Vagina (tissue), 2 donors: ENCODE data around the gene ZIC2. TPM values are rescaled to one million over a fixed set of nuclear protein-coding genes. Genes with fewer than 3 reads are reported as not detected.

ENCODE experiments used
- DNase-seq, 2 donors: peaks; one replicate each; pipeline ENCODE4 v3.0.0-alpha.2; 2017; ENCODE audit errors: extremely low spot score in 2 of 2
- H3K27ac ChIP-seq: fragments of 200-600 bp; sonication (generic); one replicate; pipeline ENCODE4 v1.5.1; 2019
- H3K27me3 ChIP-seq: fragments of 200-600 bp; sonication (generic); one replicate; pipeline ENCODE4 v1.5.1; 2019
- H3K36me3 ChIP-seq, 2 donors: fragments of 200-600 bp; sonication (generic); one replicate each; pipeline ENCODE4 v1.5.1; 2017 to 2019
- H3K4me1 ChIP-seq: fragments of 200-600 bp; sonication (generic); one replicate; pipeline ENCODE4 v1.5.1; 2019
- H3K4me3 ChIP-seq, 2 donors: fragments of 200-600 bp; sonication (generic); 1 replicate in 1 of 2; 2 replicates in 1 of 2; pipeline ENCODE4 v1.5.1; 2016 to 2019
- H3K9me3 ChIP-seq: fragments of 200-600 bp; sonication (generic); one replicate; pipeline ENCODE4 v1.5.1; 2019
- POLR2A ChIP-seq, 2 donors: fragments of 450-650 bp; IDR thresholded peaks; one replicate each; pipeline ENCODE4 v1.6.1; 2017; ENCODE audit warnings: antibody characterized with exemption in 2 of 2, mild to moderate bottlenecking in 2 of 2, moderate library complexity in 2 of 2
- POLR2AphosphoS5 ChIP-seq, 2 donors: sonication (generic); formaldehyde crosslinking; IDR thresholded peaks; one replicate each; pipeline ENCODE4 v1.9.0; 2017; ENCODE audit warnings: antibody characterized with exemption in 2 of 2, mild to moderate bottlenecking in 2 of 2, low read depth in 1 of 2; ENCODE audit not compliant: insufficient read depth in 1 of 2
- intact Hi-C: fragments of 100-400 bp; cut with DNase I; formaldehyde crosslinking; loops from one replicate; pipeline ENCODE4 v1.15.1; 2023
- total RNA-seq: library from RNA; depleted of rRNA; stranded (reverse); fragments of >200 nt; gene quantifications from one replicate; pipeline ENCODE4 v1.2.3, GENCODE V29; 2016
- TF ChIP-seq, protein P1 (sequence below), 3 experiments: fragments of 450-650 bp in 2 of 3; fragments of 200-600 bp in 1 of 3; sonication (generic) in 1 of 3; IDR thresholded peaks; one replicate each; pipeline ENCODE4 v1.5.1; 2017 to 2019; ENCODE audit warnings: antibody characterized with exemption in 3 of 3, mild to moderate bottlenecking in 2 of 3, moderate library complexity in 2 of 3

Gene ZIC2
- total RNA-seq, 1 donor from 2014 or later, result not detected

DNA sequence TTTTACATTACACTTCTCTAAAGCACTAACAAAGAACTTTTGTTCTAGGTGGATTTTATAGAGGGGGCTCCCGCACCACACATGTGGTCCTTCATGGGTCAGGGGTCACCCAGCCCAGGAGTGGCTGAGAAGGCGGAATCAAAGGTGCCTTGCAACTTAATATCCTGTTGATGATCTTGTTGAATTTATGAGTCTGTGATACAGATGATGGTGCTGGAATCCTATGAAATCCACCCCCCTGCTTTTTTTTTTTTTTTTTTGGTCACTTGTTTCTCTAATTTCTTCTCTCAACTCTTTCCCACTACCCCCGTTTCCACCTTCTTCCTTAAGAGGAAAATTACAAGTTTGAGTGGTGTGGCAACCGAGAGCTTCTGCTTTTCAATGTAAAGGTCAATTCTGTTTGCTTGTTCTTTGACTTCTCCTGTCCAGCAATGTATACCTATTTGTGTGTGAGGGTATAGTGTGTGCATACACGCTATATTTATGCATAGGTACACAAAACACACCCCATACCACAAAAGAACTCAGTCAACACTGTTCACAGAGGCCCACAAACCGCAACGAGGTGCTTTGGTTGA, 4.2 kb upstream of the ZIC2 start:
- no peaks in the 10 kb centered on the region for H3K36me3 ChIP-seq
- H3K27me3 ChIP-seq, result peaks cover 64% of the 10 kb centered on the region
- no peak for TF ChIP-seq POLR2AphosphoS5 (IDR thresholded peaks at IDR 0.05; ENCODE audit: insufficient read depth in 1 of 2, low read depth in 1 of 2)
- TF ChIP-seq, protein P1, sequence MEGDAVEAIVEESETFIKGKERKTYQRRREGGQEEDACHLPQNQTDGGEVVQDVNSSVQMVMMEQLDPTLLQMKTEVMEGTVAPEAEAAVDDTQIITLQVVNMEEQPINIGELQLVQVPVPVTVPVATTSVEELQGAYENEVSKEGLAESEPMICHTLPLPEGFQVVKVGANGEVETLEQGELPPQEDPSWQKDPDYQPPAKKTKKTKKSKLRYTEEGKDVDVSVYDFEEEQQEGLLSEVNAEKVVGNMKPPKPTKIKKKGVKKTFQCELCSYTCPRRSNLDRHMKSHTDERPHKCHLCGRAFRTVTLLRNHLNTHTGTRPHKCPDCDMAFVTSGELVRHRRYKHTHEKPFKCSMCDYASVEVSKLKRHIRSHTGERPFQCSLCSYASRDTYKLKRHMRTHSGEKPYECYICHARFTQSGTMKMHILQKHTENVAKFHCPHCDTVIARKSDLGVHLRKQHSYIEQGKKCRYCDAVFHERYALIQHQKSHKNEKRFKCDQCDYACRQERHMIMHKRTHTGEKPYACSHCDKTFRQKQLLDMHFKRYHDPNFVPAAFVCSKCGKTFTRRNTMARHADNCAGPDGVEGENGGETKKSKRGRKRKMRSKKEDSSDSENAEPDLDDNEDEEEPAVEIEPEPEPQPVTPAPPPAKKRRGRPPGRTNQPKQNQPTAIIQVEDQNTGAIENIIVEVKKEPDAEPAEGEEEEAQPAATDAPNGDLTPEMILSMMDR (IDR thresholded peaks at IDR 0.05), result no peak
- TF ChIP-seq POLR2A (IDR thresholded peaks at IDR 0.05), result no peak
- H3K4me1 ChIP-seq, result peaks cover 21% of the 10 kb centered on the region
- no peak overlapping the region for H3K27ac ChIP-seq
- intact Hi-C loops, result loop anchor here (10.0 kb wide), 1 partner anchor 697 kb away; the partner anchor contains the start of gene TMTC4
- no peak for DNase-seq
- H3K9me3 ChIP-seq, result no peaks in the 10 kb centered on the region
- no peak overlapping the region for H3K4me3 ChIP-seq

DNA sequence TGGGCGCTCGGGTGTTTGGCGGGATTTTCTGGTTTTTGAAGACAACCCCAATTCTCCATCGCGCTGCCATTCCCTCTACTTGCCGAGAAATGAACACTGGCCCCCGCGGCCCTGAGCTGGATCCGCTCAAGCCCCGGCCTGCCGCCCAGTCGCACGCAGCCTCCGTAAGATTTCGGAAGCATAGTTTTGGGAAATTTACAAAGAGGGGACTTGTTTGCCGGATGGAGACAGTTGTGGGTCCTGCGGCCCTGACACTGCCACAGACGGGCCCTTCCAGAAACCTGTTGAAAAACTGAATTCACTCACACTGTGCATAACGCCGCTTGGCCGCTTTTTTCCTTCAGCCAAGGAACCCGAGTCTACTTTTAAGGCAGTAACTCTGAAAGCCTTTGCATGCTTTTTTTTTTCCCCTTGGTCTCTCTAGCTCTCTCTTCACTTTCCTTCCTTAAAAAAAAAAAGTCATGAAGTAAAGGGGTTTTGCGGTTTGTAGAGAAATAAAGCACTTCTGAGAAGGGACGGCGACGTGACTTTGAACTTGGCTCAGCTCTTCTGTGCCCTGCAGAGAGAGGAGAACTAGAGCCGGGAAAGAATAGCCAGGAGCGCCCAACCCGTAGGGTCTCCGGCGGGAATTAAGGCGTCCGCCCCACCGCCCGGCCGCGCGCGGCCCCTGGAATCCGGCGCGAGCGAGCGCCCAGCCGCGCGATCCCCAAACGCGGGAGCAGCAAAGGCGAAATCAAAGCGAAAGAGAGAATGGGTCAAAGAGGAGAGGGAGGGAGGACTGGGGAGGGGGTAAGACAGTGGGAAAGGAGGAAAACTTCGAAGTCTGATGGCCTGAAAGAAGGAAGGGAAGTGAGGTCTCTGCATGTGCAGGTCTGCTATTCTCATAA, 3.4 kb upstream of the ZIC2 start:
- Histone ChIP-seq H3K4me3 (no peak overlapping the region), H3K4me1 (peaks cover 21% of the 10 kb centered on the region), H3K9me3 (no peaks in the 10 kb centered on the region), H3K27ac (no peak overlapping the region), H3K27me3 (peaks cover 64% of the 10 kb centered on the region), H3K36me3 (no peaks in the 10 kb centered on the region)
- DNase-seq, result no peak
- TF ChIP-seq POLR2AphosphoS5 (IDR thresholded peaks at IDR 0.05; ENCODE audit: insufficient read depth in 1 of 2, low read depth in 1 of 2), result no peak
- TF ChIP-seq POLR2A (IDR thresholded peaks at IDR 0.05), result no peak
- TF ChIP-seq, protein P1 (IDR thresholded peaks at IDR 0.05), result no peak
- intact Hi-C loops, result loop anchor here (10.0 kb wide), 1 partner anchor 697 kb away; the partner anchor contains the start of gene TMTC4

DNA sequence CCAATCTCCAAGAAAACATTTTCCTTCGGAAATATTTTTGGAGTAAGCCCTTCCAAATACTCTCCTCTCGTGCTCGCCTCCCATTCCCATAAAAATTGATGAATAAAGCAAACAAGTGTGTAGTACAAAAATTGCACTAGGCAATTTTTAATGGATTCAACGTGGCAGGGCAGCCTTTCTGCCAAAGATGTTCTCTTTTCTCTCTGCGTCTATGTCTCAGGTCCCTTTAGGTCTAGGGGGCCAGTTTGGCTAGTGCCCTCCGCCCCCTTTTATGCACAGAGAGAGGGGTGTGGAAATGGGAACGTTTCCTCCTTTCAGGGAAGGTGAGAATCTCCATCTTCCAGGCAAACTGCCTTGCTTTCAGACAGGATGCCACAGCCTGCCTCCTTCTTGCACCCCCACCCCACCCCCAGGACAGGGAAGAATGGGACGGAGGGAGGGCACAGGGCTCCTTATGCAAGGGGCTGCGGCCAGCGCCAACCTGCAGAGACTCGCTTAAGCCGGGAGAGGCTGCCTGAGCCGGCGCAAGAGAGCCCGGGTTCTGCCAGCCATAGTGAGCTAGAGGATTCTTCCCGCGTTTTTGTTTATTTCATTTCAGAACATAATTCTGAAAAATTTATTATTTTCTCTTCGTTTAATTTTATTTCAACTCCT, 2.7 kb upstream of the ZIC2 start:
- intact Hi-C loops, result loop anchor here (10.0 kb wide), 1 partner anchor 696 kb away; the partner anchor contains the start of gene TMTC4
- no peak overlapping the region for H3K4me3 ChIP-seq
- H3K36me3 ChIP-seq, result no peaks in the 10 kb centered on the region
- no peak for DNase-seq
- TF ChIP-seq POLR2AphosphoS5 (IDR thresholded peaks at IDR 0.05; ENCODE audit: insufficient read depth in 1 of 2, low read depth in 1 of 2), result no peak
- TF ChIP-seq, protein P1 (IDR thresholded peaks at IDR 0.05), result no peak
- no peak for TF ChIP-seq POLR2A (IDR thresholded peaks at IDR 0.05)
- peaks cover 68% of the 10 kb centered on the region for H3K27me3 ChIP-seq
- peaks cover 21% of the 10 kb centered on the region for H3K4me1 ChIP-seq
- H3K9me3 ChIP-seq, result no peaks in the 10 kb centered on the region
- H3K27ac ChIP-seq, result no peak overlapping the region

DNA sequence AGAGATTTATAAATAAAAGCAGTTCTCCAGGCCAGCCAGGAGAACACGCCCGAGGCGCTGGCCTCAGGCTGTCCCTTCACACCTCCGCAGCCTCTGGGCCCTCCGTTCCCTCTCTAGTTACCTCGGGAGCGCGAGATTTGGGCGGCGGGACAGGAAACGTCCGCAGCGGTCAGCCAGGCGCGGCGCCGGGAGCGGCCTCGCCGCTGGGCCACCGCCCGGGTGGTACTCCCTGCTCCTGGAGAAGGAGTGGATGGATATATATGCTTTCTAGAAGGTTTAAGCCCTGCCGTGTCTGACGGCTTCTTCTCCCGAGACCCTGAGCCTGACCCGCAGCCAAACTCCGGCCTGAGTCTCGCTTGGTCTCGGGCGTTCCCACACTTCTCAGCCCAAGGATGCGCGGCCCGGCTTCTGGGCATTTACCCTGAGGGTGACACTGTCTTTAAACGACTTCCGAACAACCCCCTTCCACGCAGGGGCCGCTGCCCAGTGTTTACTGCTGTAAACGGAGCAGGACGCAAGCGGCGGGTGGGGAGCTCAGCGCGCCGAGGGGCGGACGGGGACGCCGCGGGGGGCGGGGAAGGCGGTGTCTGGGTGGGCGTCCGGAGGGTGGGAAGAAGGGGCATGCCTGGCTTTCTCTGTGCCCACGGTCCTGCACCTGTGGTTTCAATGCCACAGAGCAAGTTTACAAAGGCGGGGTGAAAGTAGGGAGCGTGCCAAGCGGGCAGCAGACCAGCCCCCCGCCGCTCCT, 2.0 kb upstream of the ZIC2 start:
- H3K4me3 ChIP-seq, result peak overlapping the region; percentile 46 to 49
- no peaks in the 10 kb centered on the region for H3K36me3 ChIP-seq
- peaks cover 21% of the 10 kb centered on the region for H3K4me1 ChIP-seq
- H3K9me3 ChIP-seq, result no peaks in the 10 kb centered on the region
- intact Hi-C loops, result loop anchor here (10.0 kb wide), 1 partner anchor 695 kb away; the partner anchor contains the start of gene TMTC4
- peaks cover 68% of the 10 kb centered on the region for H3K27me3 ChIP-seq
- no peak overlapping the region for H3K27ac ChIP-seq
- no peak for TF ChIP-seq POLR2AphosphoS5 (IDR thresholded peaks at IDR 0.05; ENCODE audit: insufficient read depth in 1 of 2, low read depth in 1 of 2)
- no peak for TF ChIP-seq POLR2A (IDR thresholded peaks at IDR 0.05)
- TF ChIP-seq, protein P1 (IDR thresholded peaks at IDR 0.05), result no peak
- DNase-seq, result peak in 1 of 2 donors; percentile 89
